Sigmoid colon (tissue), 7 donors: ENCODE data around the gene BLM. TPM values are rescaled to one million over a fixed set of nuclear protein-coding genes. Genes with fewer than 3 reads are reported as not detected.

ENCODE experiments used
- DNase-seq: peaks from one replicate; pipeline ENCODE4 v3.0.0-alpha.2; 2019
- H3K27ac ChIP-seq, 4 donors: fragments of 200-600 bp; sonication (generic); one replicate each; pipeline ENCODE4 v1.5.1; 2016 to 2019; ENCODE audit warnings: mild to moderate bottlenecking in 1 of 4
- H3K27me3 ChIP-seq, 3 donors: fragments of 200-600 bp; sonication (generic); one replicate each; pipeline ENCODE4 v1.5.1; 2019; ENCODE audit warnings: mild to moderate bottlenecking in 1 of 3
- H3K36me3 ChIP-seq, 4 donors: fragments of 200-600 bp; sonication (generic); one replicate each; pipeline ENCODE4 v1.5.1; 2016 to 2019
- H3K4me1 ChIP-seq, 4 donors: fragments of 200-600 bp; sonication (generic); one replicate each; pipeline ENCODE4 v1.5.1; 2017 to 2019
- H3K4me3 ChIP-seq, 4 donors: fragments of 200-600 bp; sonication (generic); one replicate each; pipeline ENCODE4 v1.5.1; 2017 to 2019; ENCODE audit warnings: mild to moderate bottlenecking in 2 of 4, moderate library complexity in 1 of 4
- H3K9me3 ChIP-seq, 4 donors: fragments of 200-600 bp in 3 of 4; sonication (generic) in 3 of 4; one replicate each; pipeline versions ENCODE4 v1.5.1 to v1.6.1; 2013 to 2019
- EP300 ChIP-seq, 4 donors: sonication (generic); formaldehyde crosslinking; IDR thresholded peaks; one replicate each; pipeline ENCODE4 v1.6.1; 2017; ENCODE audit warnings: antibody characterized with exemption in 4 of 4
- POLR2A ChIP-seq, 2 donors: fragments of 450-650 bp; IDR thresholded peaks; one replicate each; pipeline ENCODE4 v1.6.1; 2016; ENCODE audit warnings: antibody characterized with exemption in 2 of 2, mild to moderate bottlenecking in 2 of 2, moderate library complexity in 2 of 2
- POLR2AphosphoS5 ChIP-seq, 4 donors: sonication (generic); formaldehyde crosslinking; IDR thresholded peaks; one replicate each; pipeline ENCODE4 v1.6.1; 2017; ENCODE audit warnings: antibody characterized with exemption in 4 of 4
- WGBS, 2 donors: extraction: QIAGEN DNeasy Blood & Tissue Kit; methylation state at CpG; one replicate each; pipeline ENCODE4 v1.1.7; 2013; 5-methylcytosine and 5-hydroxymethylcytosine counted together
- intact Hi-C: fragments of 100-400 bp; cut with DNase I; formaldehyde crosslinking; loops from one replicate; pipeline ENCODE4 v1.15.1; 2023
- polyA plus RNA-seq, 3 donors: library from polyadenylated mRNA; stranded (reverse); fragments of 200-250 nt; gene quantifications; one replicate each; pipeline ENCODE4 v1.2.3, GENCODE V29; 2013
- small RNA-seq, 3 donors: library from RNA; depleted of rRNA; stranded (forward); fragments of <200 nt; gene quantifications; one replicate each; pipeline ENCODE3, GENCODE V24; 2016
- total RNA-seq, 4 donors: library from RNA; depleted of rRNA; stranded (reverse); fragments of >200 nt; gene quantifications; one replicate each; pipeline ENCODE4 v1.1.0, GENCODE V29; 2016
- TF ChIP-seq, protein P1 (sequence below), 4 experiments: fragments of 450-650 bp in 3 of 4; fragments of 200-600 bp in 1 of 4; IDR thresholded peaks; one replicate each; pipeline ENCODE4 v1.5.1; 2016 to 2019; ENCODE audit warnings: antibody characterized with exemption in 4 of 4, mild to moderate bottlenecking in 3 of 4, moderate library complexity in 2 of 4
- donor health status: healthy with polysubstance abuse.
- donor health status: Bipolar disorder and iron deficiency.
- donor health status: healthy.

BLM gene
- total and polyA plus RNA-seq, 7 donors = 0.54 to 6.2 (median 0.85) TPM; not detected in 1

DNA sequence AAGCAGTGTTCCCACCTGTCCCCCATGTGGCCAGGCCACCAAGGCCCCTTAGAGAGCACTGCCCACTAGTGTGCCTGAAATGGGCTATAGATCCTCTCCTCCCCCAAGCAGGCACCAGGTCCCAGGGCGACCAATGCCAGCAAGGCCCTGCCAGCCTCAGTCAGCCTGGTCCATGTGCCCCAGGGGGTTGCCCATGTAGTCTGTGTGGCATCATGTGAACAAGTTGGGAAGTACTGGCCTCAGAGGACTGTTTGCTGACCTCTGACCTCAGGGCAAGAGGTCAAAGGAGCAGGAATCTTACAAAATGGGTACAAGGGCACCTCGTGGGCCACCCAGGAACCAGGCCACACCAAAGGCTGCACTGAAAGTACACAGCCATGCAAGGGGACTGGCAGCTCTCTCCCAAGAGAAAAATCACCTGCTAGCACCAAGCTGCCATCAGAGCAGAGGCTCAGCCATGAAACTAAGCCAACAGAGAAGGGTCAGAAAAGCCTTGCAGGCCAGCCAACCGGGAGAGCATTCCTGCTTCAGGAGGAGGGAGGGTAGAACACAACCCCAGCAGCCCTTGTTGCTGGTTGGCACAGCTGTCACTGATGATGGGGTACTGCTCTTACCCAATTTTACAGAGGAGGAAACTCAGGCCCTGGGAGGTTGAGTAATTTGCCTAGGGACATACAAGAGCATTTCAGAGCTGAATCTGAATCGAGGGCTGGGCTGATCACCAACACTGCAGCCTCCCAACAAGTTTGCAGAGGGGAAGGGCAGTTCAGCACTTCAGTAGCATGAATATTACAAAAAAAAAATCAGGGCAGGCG lies 146.0 kb downstream of the BLM start:
- Histone ChIP-seq H3K4me1 (no peaks in the 10 kb centered on the region), H3K27me3 (no peaks in the 10 kb centered on the region), H3K4me3 (no peak overlapping the region), H3K27ac (no peak overlapping the region), H3K36me3 (no peaks in the 10 kb centered on the region), H3K9me3 (no peaks in the 10 kb centered on the region)
- 75 to 80% methylated on average over 5 of the region's 5 CpGs for WGBS, 2 donors
- intact Hi-C loops = no loop called here
- no peak for DNase-seq
- TF ChIP-seq, protein P1, sequence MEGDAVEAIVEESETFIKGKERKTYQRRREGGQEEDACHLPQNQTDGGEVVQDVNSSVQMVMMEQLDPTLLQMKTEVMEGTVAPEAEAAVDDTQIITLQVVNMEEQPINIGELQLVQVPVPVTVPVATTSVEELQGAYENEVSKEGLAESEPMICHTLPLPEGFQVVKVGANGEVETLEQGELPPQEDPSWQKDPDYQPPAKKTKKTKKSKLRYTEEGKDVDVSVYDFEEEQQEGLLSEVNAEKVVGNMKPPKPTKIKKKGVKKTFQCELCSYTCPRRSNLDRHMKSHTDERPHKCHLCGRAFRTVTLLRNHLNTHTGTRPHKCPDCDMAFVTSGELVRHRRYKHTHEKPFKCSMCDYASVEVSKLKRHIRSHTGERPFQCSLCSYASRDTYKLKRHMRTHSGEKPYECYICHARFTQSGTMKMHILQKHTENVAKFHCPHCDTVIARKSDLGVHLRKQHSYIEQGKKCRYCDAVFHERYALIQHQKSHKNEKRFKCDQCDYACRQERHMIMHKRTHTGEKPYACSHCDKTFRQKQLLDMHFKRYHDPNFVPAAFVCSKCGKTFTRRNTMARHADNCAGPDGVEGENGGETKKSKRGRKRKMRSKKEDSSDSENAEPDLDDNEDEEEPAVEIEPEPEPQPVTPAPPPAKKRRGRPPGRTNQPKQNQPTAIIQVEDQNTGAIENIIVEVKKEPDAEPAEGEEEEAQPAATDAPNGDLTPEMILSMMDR (IDR thresholded peaks at IDR 0.05) = no peak
- no peak for TF ChIP-seq EP300 (IDR thresholded peaks at IDR 0.05)
- no peak for TF ChIP-seq POLR2A (IDR thresholded peaks at IDR 0.05)
- no peak for TF ChIP-seq POLR2AphosphoS5 (IDR thresholded peaks at IDR 0.05)

DNA sequence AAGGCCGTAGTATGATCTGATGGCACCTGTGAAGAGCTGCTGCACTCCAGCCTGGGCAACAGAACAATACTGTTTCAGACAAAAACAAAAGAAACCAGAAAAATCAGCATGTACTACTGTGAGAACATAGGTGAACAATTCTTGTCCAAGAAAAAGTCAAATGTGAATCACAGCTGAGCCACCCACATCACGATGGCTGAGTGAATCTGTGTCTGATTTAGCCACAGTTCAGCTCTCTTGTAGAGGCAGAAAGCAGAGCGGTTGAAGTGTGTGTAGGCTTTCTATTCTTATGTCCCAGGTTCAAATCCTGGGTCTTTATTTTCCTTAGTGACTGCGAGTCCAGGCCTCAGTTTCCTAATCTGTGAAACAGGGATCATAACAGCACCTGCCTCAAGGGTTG lies 146.8 kb downstream of the BLM start:
- Histone ChIP-seq H3K36me3 (no peaks in the 10 kb centered on the region), H3K27ac (no peak overlapping the region), H3K9me3 (no peaks in the 10 kb centered on the region), H3K4me1 (peaks cover 0 to 1% (median 0%) of the 10 kb centered on the region in 4 donors), H3K4me3 (no peak overlapping the region), H3K27me3 (no peaks in the 10 kb centered on the region)
- WGBS, 2 donors = 90 to 95% methylated on average over 4 of the region's 4 CpGs
- no peak for DNase-seq
- intact Hi-C loops = no loop called here
- no peak for TF ChIP-seq POLR2A (IDR thresholded peaks at IDR 0.05)
- no peak for TF ChIP-seq EP300 (IDR thresholded peaks at IDR 0.05)
- TF ChIP-seq POLR2AphosphoS5 (IDR thresholded peaks at IDR 0.05) = no peak

DNA sequence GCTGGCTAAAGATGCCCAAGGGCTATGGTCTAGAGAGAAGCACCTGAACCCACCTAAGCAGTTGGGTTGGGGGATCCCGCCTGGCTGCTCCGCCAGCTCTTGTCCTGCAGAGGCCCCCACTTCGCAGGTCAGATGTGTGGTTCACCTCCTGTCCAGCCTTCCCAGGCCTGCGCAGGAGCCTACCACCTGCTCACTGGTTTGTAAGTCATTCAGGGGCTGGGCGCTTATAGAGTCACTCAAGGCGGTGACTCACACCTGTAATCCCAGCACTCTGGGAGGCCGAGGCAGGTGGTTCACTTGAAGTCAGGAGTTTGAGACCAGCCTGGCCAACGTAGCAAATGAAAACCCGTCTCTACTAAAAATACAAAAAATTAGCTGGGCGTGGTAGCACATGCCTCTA lies 147.4 kb downstream of the BLM start:
- 85 to 93% methylated on average over 10 of the region's 10 CpGs for WGBS, 2 donors
- intact Hi-C loops = no loop called here

DNA sequence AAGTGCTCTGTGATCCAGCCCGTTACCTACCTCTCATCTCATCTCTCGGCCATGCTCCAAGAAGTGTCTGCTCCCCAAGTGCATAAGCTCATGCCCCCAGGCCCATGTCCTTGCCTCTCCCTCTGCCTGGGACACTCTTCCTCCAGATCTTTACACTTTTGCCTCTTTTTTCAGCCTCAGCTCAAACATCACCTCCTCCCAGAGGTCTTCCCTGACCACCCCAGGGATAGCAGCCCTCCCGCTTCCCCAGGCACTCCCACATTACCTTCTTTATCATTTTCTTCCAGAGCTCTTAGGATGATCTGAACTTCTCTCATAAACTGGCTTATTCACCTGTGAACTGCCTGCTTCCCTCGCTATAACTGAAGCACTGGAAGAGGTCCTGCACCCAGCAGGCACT lies 148.6 kb downstream of the BLM start:
- DNase-seq = no peak
- no peak overlapping the region for H3K27ac ChIP-seq
- no peaks in the 10 kb centered on the region for H3K9me3 ChIP-seq
- H3K4me1 ChIP-seq = peaks cover 0 to 19% (median 9%) of the 10 kb centered on the region in 4 donors
- H3K27me3 ChIP-seq = no peaks in the 10 kb centered on the region
- H3K4me3 ChIP-seq = no peak overlapping the region
- TF ChIP-seq POLR2AphosphoS5 (IDR thresholded peaks at IDR 0.05) (no peak), POLR2A (IDR thresholded peaks at IDR 0.05) (no peak), EP300 (IDR thresholded peaks at IDR 0.05) (no peak)
- TF ChIP-seq, protein P1 (IDR thresholded peaks at IDR 0.05) = no peak
- intact Hi-C loops = no loop called here
- H3K36me3 ChIP-seq = no peaks in the 10 kb centered on the region
- 93 to 94% methylated on average over 4 of the region's 4 CpGs for WGBS, 2 donors

More for the DNA sequence above, 147.4 kb downstream of the BLM start:
- Histone ChIP-seq H3K4me1 (peaks cover 0 to 7% (median under 1%) of the 10 kb centered on the region in 4 donors), H3K9me3 (no peaks in the 10 kb centered on the region), H3K4me3 (no peak overlapping the region), H3K27me3 (no peaks in the 10 kb centered on the region), H3K36me3 (no peaks in the 10 kb centered on the region), H3K27ac (no peak overlapping the region)
- no peak for TF ChIP-seq POLR2AphosphoS5 (IDR thresholded peaks at IDR 0.05)
- TF ChIP-seq, protein P1 (IDR thresholded peaks at IDR 0.05) = no peak
- TF ChIP-seq EP300 (IDR thresholded peaks at IDR 0.05) = no peak
- TF ChIP-seq POLR2A (IDR thresholded peaks at IDR 0.05) = no peak
- DNase-seq = no peak

Small RNA genes lying within 50 kb of the gene (small RNA-seq; reads per million reads assigned to genes)
- gene RF00093 (0 reads per million in 3 donors), gene RN7SL363P (0 reads per million in 3 donors)

Other genes starting within 250 kb of the BLM start
- 10 to 100 TPM; 27.6 to 64.0 (median 35.7) TPM for gene CRTC3, start 187.4 kb upstream of the BLM start, total RNA-seq
- 10 to 100 TPM in 1 of 3 donors, 1 to 10 TPM in 2; 5.4 to 20.0 (median 6.2) TPM for gene CRTC3, start 187.4 kb upstream of the BLM start, polyA plus RNA-seq
- 10 to 100 TPM; 21.0 to 35.0 (median 24.3) TPM for gene FURIN, start 151.2 kb downstream of the BLM start, total RNA-seq
- 10 to 100 TPM; 23.4 to 69.2 (median 30.1) TPM for gene FURIN, start 151.2 kb downstream of the BLM start, polyA plus RNA-seq
- gene FES, start 167.2 kb downstream of the BLM start, total RNA-seq = 10 to 100 TPM; 28.0 to 35.5 (median 30.4) TPM
- 10 to 100 TPM in 1 of 3 donors, 1 to 10 TPM in 2; 4.9 to 17.6 (median 7.2) TPM for gene FES, start 167.2 kb downstream of the BLM start, polyA plus RNA-seq
- gene MAN2A2, start 186.0 kb downstream of the BLM start, total RNA-seq = 10 to 100 TPM; 27.2 to 57.6 (median 38.4) TPM
- 10 to 100 TPM in 1 of 3 donors, 1 to 10 TPM in 2; 3.7 to 31.0 (median 4.8) TPM for gene MAN2A2, start 186.0 kb downstream of the BLM start, polyA plus RNA-seq
- gene HDDC3, start 215.2 kb downstream of the BLM start, total RNA-seq = 10 to 100 TPM in 1 of 4 donors, 1 to 10 TPM in 3; 5.2 to 10.7 (median 7.0) TPM
- gene HDDC3, start 215.2 kb downstream of the BLM start, polyA plus RNA-seq = 10 to 100 TPM; 19.1 to 27.0 (median 24.0) TPM
- gene UNC45A, start 217.9 kb downstream of the BLM start, total RNA-seq = 10 to 100 TPM; 36.0 to 63.5 (median 60.2) TPM
- gene UNC45A, start 217.9 kb downstream of the BLM start, polyA plus RNA-seq = 10 to 100 TPM; 28.8 to 50.4 (median 31.4) TPM
- gene RCCD1, start 237.5 kb downstream of the BLM start, total RNA-seq = 1 to 10 TPM; 5.2 to 8.0 (median 6.7) TPM
- 10 to 100 TPM in 1 of 3 donors, 1 to 10 TPM in 2; 4.2 to 11.8 (median 6.7) TPM for gene RCCD1, start 237.5 kb downstream of the BLM start, polyA plus RNA-seq